Left hindlimb (tissue), 1 donor: Measurements from ENCODE around the gene MPV17L2.

Source experiments
- DNase-seq: peaks from one replicate; pipeline ENCODE4 v3.0.0-alpha.2; 2018

MPV17L2 gene

DNA sequence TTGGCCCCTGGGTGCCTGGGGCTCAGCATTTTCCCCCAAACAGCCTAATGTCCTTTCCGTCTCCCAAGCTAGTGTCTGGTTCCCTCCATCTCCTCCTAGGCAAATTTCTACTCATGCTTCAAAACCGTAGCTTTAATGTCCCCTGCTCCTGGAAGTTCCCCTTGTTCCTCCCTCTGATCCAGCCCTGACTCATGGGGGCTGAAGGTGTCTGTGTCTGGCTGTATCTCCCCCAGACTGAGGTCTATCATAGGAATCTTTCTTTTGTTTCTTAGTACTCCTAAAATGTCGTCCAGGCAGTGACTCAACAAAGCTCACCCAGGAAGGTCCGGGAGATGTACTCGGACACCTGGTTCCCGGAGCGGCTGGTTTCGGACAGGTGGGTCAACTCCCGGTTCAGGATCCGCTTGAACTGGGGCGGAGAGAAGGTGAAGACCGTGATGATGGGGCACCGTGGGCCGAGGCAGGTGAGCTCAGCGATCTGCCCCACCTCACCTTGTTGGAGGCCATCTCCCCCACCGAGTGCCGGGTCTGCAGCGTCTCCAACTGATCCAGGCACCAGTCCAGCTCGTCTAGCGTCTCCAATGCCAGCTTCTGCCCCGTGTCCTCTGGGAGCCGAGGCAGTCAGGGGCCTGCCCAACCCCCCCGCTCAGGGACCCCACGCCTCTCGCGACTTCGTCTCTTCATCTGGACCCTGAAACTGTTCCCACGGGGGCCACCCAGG lies 27.1 kb downstream of the MPV17L2 start:
- no peak for DNase-seq

DNA sequence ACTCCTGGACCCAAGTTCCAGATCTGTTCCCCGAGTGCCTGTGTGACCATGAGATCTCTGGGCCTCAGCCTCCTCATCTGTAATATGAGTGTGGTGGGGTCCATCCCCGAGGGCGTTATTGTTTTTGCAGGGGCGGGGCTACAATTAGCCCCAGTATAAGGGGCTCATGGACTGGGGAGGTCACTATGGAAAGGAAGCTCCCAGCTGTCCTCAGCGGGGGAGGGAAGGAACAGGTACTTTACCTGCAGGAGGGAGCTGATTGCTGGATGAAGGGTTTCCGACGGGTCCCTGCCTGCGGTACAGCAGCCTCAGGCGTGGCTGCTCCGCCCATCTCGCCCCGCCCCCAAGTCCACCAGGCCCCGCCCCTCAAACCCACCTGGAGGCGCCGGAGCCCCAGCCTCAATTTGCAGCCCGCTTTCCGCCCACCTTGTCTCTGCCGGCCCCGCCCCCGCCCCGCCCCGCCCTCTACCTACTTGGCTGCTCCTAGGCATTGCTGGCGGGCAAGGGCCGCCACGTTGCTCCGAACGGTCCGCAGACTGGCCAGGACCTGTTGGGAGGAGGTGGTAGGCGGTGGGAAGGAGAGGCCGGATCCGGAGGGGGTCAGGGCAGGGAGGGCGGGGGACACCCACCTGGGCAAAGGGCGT lies 27.7 kb downstream of the MPV17L2 start:
- no peak for DNase-seq

DNA sequence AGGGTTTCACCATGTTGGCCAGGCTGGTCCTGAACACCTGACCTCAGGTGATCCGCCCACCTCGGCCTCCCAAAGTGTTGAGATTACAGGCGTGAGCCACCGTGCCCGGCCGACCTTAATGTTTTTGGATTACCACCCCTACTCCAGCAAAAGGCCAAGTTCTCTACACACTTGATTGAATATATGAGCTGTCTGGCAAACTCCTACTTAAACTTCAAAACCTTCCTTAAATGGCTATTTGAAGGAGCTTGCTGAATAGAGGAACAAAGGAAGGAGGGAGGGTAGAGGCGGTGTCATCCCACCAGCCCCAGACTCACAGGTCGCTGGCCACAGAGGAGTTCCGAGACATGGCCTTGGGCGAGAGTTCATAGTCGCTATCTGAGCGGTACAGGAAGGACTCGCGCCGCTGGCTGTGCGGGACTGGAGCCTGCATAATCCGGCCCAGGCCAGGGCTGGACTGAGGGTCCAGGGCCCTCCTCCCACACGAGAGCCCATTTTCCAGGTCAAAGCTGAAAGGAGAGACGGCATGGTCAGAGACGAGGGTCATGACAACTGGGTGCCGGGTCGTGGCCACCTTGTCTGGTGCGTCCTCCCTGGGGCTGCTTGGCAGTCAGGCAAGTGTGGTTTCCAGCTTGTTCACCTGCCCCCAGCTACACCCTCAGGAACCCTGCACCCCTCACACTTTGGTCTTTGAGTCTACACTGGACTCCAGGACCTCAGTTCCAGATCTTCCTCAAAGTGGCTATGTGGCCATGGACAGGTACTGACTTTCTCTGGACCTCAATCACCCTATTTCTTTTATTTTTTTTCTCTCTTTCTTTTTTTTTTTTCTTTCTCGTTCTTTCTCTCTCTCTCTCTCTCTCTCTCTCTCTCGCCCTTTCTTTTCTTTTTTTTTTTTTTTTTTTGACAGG lies 29.1 kb downstream of the MPV17L2 start:
- DNase-seq: no peak

DNA sequence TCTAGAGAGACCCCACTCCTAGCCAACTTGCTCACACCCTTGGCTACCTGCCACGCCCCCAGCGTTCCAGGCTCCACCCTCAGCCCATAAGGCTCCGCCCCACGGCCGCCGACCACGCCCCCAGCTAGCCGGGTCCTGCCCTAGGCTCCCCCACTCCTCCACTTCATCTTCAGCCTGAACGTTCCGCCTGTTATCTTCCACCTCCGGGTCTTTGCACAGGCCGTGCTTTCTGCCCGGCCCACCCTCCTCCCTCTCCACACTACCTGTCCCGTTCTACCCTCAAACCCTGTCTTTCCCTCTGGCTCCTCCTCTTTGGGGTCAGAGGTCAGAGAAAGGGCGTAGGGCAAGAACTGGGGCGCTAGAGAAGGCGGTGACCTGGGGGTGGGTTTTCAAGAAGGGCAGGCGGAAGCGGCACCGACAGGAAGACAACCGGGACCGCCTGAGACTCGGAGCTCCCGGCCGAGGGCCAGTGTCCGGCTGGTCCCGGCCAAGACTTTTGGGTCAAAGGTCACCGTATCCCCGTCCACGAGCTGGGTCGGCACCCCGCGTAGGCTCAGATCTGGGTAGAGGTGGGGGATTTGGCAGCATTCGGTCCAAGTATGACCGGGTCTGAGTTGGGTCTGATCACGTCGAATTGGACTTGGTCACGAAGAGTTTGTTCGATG lies 31.0 kb downstream of the MPV17L2 start:
- DNase-seq: peak; percentile 59

DNA sequence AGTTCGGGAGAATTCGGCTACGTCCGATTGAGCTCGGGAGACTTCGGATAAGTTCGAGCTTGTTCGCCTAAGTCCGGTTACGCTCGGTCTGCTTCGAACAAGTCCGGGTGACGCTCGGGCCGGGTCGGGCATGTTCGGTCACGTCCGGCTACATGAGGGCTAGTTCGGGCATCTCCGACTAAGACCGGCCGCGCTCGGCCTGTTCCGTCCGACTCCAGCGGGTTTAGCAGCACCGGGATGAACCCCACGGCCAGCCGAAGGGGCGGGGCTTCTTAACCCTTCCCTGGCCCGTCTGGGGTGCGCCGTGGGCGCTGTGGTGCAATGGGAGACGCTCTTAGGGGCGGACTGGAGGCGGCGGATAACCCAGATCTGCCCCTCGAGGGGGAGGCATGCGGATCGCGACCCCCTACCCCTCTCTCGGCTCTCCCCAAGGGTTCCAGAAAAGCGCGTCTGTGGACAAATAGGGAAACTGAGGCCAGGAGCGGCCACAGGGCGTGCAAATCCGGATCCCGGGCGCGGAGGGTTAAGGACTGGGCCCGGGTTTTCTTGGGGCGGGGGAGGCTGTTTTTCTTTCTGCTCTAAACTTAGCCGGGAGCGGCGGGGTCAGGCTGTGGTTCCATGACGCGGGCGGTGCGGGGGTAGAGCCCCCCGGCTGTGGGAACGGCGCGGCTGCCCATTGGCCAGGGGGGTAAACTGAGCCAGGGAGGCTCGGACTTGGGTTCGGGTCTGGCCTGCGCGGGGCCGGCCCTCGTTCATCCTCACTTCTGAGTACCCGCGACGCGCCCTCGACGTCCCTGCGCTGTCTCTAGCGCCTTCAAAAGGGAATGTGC lies 31.7 kb downstream of the MPV17L2 start:
- DNase-seq: peak; percentile 97

DNA sequence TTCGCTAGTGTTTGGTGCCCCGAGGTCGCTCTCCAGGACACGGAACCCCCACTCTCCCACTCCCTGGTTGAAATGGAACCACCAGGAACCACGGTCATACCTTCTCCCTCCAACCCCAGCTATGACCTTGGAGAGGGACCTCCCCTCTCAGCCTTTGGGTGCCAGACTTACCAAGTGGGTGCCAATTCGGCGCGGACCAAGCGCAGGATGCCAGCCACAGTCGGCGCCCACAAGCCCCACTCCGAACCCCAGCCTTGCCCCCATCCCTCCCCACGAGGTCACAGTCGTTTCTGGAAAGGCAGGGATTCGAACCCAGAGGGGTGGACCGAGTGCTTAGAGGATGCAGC lies 32.3 kb downstream of the MPV17L2 start:
- no peak for DNase-seq

DNA sequence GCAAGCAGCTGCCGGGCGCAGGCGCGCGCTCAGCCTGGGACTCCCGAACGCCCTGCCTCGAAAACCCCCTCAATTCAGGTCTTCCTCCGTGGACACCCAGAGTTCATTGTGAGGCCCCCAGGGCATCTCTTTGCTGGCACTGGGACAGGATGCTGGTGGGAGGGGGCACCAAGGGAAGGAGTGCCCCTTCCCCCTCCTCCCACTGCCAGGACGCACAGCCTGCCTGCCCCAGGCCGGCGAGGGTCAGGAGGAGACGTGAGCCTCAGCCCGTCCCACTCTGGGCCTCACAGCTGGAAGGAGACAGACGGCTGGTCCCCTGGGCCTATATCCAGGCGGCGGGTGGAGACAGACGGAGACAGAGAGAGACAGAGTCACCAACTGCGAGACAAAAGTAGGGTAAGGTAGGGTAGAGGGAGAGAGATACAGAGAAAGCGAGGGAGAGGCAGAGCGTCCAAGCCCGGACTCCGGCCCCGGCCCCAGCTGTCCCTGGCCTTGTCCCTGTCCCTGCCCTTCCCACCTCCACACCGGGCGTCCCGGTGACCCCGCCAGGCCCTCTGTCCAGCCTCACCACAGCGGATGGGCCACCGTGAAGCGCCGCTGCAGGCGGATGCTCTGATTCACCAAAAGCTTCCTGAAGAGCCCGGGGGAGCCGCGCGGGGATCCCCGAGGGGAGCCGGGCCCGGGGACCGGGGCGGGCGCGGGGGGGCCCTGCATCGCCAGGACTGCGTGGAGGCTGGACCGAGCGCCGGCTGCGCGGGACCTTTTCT lies 32.9 kb downstream of the MPV17L2 start, which contains the start of gene PDE4C:
TSS of gene PDE4C (minus strand) at position 737 of the 767 bp plus-strand sequence. CDS start at position 714, 23 bp downstream.
- DNase-seq: peak; percentile 47

DNA sequence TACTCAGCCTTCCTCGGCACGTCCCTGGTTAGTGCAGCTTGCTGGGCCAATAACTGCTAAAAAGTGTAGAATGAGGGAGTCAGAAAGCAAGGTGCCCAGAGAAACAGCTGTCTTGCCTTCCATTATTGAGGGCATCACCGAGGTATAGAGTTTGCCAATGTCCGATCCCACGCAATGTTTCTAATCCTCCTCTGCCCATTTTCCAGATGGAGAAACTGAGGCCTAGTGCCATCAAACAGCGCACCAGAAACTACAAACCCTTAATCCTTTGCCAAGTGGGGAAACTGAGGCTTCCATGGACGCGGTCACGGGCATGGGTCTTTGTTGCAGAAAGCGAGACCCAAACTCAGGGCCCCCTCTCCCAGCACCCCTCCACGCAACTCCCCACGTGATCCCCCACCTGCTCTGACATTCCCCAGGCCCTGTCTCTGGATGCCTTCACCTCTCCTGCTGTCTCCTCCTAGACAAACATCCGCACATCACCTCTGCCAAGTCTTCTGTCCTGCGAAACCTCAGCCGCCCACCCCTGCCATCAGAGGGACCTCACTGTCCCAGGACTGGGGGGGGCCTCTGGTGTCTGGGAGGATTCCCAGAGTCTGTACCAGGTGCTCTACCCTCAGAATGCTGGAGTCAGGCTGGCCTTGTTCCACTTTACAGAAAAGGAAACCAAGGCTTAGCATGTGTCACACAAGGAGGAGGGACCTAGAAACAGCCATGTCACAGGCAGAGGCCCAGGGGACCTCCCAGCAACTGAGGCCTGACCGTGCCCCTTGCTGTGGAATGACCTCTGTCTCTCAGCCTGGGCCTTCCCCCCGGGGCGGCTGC lies 34.1 kb downstream of the MPV17L2 start:
- DNase-seq: no peak

DNA sequence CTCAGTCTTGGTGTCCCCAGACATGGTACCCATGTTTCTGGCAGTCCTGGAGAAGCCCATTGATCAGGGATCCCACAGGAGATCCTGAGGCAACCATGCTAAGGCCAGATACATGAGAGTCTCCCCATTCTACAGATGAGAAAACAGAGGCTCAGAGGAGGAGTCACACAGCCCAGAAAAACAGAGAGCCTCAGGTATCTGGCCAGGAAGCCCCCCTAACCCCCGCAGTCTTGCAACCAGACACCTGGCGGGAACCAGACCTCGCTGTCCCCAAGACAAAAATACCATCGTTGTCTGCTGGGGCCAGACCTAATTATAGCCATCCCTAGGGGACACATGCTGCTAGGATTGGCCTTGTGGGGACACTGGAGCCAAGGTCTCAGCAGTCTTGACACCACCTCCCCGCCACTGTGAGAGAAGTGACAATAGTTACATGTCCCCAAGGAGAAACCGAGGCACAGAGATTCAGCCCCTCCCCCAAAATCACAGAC lies 34.8 kb downstream of the MPV17L2 start:
- no peak for DNase-seq

DNA sequence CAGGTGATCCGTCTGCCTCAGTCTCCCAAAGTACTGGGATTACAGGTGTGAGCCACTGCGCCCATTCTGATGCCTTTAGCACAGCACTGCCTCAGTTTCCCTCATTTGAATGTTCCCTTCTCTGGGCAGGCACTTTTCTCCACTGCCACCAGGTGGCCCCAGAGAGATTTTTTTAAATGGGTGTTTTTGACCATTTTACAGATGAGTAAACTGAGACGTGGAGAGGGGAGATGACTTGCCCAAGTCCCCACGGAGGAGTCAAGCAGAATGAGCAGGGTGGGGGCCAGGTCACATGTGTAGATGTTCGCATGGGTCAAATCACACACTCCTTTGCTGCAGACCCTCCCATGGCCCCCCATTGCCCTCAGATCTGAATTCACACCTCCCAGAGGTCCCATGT lies 36.5 kb downstream of the MPV17L2 start:
- DNase-seq: no peak

DNA sequence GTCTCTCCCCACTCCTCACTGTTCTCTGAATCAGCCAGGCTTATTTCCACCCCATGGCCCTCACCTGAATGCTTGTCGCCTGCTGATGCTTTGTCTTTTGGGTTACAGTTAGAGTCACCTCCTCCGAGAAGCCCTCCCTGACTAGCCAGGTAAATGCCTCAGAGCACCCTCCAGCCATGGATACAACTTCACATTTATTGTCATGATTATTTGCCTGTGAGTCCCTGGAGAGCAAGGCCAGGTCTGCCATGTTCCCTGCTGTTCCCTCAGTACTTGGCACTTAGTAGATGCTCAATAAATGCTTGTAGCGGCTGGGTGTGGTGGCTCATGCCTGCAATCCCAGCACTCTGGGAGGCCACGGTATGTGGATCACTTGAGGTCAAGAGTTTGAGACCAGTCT lies 36.9 kb downstream of the MPV17L2 start:
- no peak for DNase-seq

DNA sequence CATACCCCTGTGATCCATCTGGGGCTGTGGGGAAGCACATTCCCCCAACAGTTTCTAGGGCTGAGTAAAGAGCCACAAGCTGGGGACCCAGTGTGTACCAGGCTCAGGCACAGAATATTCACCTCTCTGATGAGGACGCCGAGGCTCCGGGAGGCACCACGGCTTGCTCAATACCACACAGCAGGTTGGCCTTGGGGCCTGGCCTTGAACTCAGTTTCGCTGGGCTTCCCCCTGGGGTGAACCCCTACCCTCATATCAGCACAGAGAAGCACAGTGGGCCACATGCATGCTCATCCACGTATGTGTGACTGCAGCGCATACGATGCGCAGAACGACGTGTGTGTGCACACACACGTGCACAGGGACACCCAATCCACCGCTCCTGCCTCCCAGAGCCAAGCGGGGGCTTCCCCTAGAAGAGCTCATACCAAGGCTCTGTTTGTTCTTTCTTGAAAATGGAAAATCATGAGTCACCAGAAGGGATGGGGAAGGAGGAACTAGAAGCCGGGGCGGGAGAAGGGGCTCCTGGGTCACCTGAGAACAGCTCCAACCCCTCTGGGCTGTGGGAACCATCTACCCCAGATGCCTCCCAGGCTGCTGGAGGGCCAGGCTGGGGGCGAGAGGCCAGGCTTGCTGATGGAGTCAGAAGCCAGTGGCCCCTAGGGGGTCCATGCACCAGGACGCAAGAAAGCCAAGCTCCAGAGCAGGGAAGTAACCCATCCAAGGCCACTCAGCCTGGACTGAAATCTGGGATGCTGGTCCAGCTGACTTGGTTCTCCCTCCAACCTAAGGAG lies 38.1 kb downstream of the MPV17L2 start:
- DNase-seq: no peak

DNA sequence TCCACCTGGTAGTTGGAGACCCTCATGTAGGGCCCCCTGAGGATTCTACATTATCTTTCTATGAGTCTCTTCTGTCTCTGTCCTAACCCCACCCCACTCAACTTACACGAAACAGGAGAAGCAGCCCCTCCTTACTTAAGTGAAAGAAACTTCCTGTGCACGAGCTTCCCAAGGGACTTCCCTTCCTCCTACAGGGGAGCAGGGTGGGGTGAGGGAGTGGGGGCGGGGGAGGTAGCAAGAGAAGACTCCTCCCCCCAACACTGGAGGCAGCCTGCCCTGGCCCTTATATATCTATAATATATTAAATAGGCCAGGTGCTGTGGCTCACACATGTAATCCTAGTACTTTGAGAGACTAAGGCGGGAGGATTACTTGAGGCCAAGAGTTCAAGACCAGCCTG lies 38.8 kb downstream of the MPV17L2 start:
- no peak for DNase-seq

DNA sequence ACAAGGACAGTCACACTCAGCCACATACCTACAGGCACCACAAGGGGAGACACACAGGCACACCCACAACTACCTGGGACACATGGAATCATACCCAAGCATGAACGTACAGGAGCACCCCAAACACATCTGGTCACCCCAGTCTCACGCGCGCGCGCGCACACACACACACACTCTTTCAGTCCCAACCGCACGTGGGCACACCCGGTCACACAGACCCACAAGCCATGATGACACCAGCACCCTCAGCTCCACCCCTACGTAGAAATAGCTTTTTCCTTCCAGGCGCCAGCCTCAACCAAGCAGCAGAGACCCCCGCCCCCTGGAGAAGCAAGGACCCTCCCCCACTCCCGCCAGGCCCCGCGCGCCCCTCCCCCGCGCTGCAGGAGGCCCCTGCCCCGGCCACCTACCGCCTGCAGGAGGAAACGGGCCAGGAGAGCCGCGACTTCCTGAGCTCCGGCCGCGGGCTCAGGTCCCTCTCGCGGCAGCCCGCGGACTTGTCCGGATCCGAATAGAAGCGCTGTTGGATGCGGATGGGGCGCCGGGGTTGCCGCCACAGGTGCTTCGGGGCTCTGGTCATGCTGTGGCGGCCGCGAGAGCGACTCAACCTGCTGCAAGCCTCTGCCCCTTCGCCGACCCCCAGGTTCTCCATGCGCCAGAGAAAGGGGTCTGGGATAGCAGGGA lies 39.7 kb downstream of the MPV17L2 start:
- DNase-seq: no peak

DNA sequence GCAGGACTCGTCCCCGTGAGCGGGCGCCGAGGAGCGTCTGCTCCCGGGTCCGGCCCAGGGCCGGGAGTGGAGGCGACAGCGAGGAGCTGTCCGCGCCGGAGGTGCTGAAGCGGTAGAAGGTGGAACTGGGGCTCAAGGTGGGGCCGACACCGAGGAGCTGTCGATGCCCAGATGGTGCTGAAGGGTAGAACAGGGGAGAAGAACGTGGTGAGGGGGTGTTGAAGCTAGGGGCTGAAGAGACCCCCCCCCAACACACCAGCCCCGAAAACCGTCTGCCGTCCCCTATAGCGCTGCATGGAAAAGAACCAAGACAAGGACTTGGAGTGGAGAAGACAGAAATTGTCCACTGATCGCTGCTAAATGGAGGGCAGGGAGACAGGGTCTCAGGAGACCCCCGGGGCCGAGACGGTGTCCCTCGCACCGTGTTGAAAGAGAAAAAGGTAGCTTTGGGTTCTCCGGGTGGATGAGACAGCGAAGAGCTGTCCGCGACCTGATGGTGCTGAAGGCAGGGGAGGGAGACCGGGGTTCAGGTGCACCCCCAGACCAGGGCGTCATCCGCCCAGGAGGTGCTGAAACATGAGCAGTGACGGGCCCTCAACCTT lies 40.3 kb downstream of the MPV17L2 start:
- DNase-seq: no peak

DNA sequence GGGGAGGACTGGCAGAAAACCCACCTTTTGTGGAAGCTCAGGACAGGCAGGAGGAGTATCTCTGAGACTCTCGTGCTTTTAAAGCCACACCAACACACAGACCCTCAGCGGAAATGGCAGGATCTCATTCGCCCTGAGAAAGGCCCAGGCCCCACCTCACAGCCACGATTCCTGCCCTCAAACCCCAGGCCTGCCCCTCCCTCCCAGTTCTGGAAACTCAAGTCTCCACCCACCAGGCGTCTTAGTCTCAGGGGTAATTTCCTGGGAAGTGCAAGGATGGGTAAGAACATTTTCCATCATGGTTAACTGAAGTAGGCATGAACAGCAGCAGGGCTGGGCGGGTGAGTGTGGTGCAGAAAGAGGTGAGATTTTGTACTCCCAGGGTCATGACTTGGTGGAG lies 41.2 kb downstream of the MPV17L2 start:
- DNase-seq: no peak

DNA sequence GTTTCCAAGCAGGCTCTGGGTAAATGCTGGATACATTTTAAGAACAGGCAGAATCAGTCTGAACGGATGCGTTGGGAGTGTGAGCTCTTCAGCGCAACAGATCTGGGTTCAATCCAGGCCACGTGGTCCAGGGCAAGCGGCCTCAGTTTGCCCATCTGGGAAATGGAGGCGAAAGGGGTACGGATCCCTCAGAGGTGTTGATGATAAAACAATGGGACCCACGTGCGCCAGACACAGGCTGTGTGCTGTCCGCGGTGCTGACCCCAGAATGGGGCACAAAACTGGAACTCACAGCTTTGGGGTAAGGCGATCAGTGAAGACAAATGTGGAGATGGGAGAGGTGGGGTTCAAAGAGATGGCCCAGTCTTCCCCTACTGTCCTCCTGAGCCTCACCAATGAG lies 46.3 kb downstream of the MPV17L2 start:
- DNase-seq: no peak

DNA sequence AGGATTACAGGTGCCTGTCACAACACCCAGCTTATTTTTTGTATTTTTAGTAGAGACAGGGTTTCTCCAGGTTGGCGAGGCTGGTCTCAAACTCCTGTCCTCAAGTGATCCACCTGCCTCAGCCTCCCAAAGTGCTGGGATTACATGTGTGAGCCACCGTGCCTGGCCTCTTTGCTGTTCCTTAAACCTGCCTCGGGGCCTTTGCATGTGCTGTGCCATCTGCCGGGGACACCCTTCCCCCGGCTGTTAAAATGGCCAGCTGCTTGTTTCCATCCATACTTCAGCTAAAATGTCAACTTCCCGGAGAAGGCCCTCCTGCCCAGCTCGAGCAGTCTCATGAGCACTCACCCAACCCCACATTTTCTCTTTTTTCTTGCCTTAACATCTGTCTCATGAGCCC lies 52.3 kb downstream of the MPV17L2 start:
- DNase-seq: no peak
